Fibroblast of lung (primary cell): ENCODE measurements around the gene PDE11A.

Experiments
- CTCF ChIP-seq, 2 donors: IDR thresholded peaks in 1 of 2; conservative IDR thresholded peaks in 1 of 2; 1 replicate in 1 of 2; 2 replicates in 1 of 2; pipeline ENCODE4 v1.5.1; 2011 to 2012; ENCODE audit warnings: low read length in 2 of 2, control low read depth in 1 of 2, inconsistent platforms in 1 of 2, low read depth in 1 of 2, mild to moderate bottlenecking in 1 of 2
- EZH2 ChIP-seq: IDR thresholded peaks from 2 replicates; pipeline ENCODE4 v1.5.1; 2012; ENCODE audit warnings: low read length, control low read depth, mild to moderate bottlenecking; ENCODE audit errors: missing control alignments

DNA sequence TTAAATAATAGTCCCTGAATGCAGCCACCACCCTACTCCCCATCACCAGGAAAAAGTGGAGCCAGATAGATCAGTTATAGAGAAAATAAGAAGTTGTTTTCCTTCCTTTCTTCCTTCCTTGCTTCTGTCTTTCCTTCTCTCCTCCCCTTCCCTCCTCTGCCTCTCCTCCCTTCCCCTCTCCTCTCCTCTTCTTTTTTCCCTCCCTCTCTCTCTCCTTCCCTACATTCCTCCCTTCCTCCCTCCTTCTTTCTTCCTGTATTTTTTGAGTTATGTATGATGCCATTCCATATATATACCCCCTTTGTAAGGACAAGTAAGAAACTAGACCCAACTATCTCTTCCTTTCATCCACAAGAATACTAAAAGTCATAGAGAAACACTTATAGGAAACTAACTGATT lies 414.3 kb downstream of the PDE11A start:
- no peak for TF ChIP-seq CTCF (conservative IDR thresholded peaks at IDR 0.05 in 1 of 2, IDR thresholded peaks at IDR 0.05 in 1 of 2; ENCODE audit: low read depth in 1 of 2, low read length in 2 of 2)
- no peak for TF ChIP-seq EZH2
